GDM1 (cell line): ENCODE data around the gene XNDC1N.

ENCODE experiments used
- DNase-seq: peaks from one replicate; lab custom pipeline; 2025; lab: John Stamatoyannopoulos, UW

XNDC1N gene, protein sequence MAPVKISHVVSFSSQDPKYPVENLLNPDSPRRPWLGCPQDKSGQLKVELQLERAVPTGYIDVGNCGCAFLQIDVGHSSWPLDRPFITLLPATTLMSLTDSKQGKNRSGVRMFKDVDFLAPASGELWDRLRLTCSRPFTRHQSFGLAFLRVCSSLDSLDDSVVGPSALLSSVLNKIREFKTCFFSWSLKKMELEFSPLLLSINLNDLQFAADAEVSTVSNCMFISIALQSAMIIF

GRCh38 chr11:71927820-71928736 is at the start of gene XNDC1N:
Gene XNDC1N, minus strand, starts transcription at chr11:71928594. Its CDS starts 5,241 bp downstream, at chr11:71923353.
- DNase-seq, result peak; percentile 81

DNA sequence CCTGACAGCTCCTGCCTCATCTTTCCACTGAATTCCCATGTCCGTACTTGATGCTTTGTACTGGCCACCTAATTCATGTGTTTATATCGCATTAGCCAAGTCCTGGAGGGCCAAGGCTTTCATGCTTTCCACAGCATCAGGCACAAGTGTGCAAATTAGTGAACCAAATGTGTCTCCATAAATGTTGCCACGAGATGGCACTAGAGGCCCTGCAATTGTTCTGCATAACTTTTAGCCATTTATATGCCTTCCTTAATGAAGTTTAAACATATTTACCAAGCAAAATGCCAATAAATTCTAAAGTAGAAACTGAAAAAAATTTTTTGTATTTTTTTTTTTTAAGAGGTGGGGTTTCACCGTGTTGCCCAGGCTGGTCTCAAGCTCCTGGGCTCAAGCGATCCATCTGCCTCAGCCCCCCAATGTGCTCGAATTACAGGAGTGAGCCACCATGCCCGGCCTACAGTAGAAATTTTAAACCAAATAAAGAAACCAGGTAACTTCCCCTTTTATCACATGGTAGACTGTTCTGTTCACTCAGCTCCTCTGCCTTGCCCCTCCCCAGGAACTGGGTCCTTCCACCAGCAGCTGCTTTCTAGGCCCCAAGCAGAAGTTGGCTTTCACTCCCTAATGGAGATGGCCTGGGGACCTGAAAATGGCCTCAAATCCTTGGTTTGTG is 49.5 kb upstream of the XNDC1N start:
- peak; percentile 50 for DNase-seq

GRCh38 chr11:71977090-71977489 is 48.7 kb upstream of the XNDC1N start:
- no peak for DNase-seq

- no peak for DNase-seq
These were observed 48.2 kb upstream of the XNDC1N start for GRCh38 chr11:71976551-71976950.

DNA sequence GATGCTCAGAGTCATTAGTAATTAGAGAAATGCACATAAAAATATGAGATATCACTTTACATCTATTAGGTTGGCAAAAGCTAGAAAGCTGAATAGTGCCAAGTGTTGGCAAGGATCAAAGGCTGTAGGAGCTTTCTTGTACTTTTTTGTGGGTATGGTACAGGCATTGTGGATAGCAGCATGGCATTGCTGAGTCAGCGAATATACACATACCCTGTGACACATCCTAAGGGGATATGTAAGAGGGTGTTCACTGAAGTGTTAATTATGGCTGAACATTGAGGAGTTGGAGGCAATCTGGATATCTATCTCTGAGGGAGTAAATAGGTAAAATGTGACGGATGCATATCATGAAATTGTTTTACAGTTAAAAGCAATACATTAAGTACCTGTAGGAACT is 43.3 kb upstream of the XNDC1N start:
- no peak for DNase-seq

DNA sequence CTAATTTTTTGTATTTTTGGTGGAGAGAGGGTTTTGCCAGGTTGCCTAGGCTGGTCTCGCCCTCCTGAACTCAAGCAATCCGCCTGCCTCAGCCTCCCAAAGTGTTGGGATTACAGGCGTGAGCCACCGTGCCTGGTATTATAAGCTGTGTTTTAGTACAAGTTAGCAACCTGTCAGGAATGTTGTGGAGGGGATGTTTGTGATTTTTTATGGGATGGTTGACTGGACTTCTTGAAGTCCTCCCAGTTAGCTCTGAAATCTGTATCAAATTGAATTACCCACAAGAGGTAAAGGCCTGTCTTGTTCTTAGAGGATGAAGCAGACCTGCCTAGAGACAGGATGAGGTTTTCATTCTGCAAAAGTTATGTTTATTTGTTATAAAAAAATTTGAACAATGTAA is 36.2 kb upstream of the XNDC1N start:
- no peak for DNase-seq

DNA sequence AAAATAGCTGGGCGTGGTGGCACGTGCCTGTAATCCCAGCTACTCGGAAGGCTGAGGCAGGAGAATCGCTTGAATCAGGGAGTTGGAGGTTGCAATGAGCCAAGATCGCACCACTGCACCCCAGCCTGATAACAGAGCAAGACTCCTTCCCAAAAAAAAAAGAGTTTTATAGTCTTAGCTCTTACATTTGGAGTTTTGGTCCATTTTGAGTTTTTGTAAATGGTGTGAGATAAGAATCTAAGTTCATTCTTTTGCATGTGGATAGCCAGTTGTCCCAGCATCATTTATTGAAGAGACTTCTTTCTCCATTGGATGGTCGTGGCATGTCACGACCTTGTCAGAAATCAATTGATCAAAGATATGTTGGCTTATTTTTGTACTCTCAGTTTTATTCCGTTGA is 35.1 kb upstream of the XNDC1N start:
- DNase-seq, result no peak

DNA sequence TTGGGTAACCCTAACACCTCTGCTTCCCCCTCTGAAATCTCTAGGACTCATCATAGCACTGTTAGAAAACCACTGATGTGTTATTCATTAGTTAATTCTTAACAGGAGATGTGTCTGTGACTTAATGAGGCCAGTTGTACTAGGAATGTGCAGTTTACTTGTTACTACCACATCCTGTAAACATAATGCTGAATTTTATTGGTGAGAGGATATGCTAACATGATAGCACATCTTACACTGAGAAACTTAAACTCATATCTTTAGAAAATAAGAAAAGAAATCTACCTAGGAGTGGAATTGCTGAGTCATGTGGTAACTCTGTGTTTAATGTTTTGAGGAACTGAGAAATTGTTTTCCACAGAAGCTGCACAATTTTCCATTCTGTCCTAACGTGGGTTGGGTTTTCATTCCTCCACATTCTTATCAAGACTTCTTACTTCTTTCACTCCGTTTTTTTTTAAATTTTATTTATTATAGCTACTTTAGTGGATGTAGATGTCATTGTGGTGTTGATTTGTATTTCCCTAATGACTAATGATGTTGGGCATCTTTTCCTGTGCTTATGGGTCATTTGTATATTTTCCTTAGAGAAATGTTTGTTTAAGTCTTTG is 34.1 kb upstream of the XNDC1N start:
- no peak for DNase-seq

- DNase-seq, result no peak
These were observed 27.6 kb upstream of the XNDC1N start for GRCh38 chr11:71955898-71956456.

GRCh38 chr11:71951741-71952310 is 23.4 kb upstream of the XNDC1N start:
- DNase-seq, result no peak

DNA sequence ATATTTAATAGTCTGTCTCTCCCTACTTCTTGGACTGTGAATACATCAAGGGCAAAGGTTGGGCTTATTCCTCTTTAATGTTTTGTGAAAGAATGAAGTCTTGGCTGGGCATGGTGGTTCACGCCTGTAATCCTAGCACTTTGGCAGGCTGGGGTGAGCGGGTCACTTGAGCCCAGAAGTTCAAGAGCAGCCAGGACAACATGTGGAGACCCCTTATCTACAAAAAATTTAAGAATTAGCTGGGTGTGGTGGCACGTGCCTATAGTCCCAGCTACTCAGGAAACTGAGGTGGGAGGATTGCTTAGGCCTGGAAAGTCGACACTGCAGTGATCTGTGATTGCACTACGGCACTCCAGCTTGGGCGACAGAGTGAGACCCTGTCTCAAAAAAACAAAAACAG is 20.6 kb upstream of the XNDC1N start:
- DNase-seq, result no peak

GRCh38 chr11:71948314-71949027 is 20.1 kb upstream of the XNDC1N start:
- no peak for DNase-seq

- DNase-seq, result no peak
These were observed 19.1 kb upstream of the XNDC1N start for GRCh38 chr11:71947498-71947897.

DNA sequence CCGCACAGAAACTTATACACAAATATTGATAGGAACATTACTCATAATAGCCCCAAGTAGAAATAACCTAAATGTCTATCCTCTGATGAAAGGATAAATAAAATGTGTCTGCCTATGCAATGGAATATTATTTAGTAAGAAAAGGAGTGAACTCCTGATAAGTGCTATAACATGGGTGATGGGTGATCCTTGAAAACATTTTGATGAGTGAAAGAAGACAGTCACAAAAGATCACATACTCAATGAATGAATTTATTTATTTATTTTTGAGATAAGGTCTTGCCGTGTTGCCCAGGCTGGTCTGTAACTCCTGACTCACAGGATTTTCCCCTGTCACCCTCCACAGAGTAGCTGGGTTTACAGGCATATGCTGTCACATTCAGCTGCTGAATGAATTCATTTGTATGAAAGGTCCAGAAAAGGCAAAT is 17.8 kb upstream of the XNDC1N start:
- no peak for DNase-seq

GRCh38 chr11:71940561-71941219 is 12.3 kb upstream of the XNDC1N start:
- DNase-seq, result no peak

GRCh38 chr11:71937826-71938225 is 9.4 kb upstream of the XNDC1N start:
- no peak for DNase-seq

DNA sequence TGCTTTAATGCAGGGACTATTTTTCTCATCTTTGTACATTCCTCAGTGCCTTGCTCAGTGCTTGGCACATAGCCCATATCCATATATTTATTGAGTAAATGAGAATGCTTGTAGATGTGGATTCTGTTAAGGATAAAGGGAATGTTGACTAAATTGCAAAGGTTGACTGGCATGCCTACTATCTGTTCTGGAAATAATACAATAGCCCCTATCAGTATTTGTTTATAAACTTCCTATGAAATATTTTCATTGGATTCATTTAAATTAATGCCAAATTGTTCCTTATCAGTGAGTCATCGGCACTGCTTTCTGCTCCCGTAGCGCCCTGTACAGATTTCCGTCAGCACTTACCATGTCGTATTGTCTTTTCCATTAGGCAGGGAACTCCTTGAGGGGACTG is 8.4 kb upstream of the XNDC1N start:
- no peak for DNase-seq

DNA sequence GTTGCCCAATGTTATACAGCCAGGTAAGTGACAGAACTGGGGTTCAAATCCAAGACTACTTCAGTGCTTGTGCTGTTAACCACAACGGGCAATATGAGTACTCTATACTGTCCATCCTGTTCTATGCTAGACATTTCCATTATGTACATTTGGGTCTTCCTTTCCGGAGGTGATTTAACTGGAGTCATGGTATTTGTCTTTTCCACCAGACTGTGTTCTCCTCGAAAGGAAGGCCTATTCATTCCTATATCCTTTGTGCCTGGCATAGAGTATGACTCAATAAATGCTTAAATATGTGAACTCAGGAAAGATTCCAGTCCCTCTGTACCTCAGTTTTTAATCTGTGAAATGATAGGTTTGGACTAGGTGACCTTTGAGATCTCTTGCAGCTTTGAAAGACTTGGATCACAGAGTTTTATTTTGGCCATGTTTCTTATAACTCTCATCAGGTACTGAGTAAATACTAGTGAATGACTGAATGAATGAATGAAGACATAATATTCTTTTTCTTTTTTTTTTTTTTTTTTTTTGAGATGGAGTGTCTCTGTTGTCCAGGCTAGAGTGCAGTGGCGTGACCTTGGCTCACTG is 7.0 kb upstream of the XNDC1N start:
- no peak for DNase-seq

GRCh38 chr11:71934213-71934612 is 5.8 kb upstream of the XNDC1N start:
- DNase-seq, result no peak
